Lung (tissue), 12 donors: ENCODE results near the gene OSBPL9. TPM values are rescaled to one million over a fixed set of nuclear protein-coding genes. Genes with fewer than 3 reads are reported as not detected.

Experiments
- ATAC-seq: fragments of 200-7000 bp; cut with Tn5 transposase; one replicate; pipeline ENCODE4 v1.9.1; 2020; ENCODE audit warnings: moderate number of reproducible peaks; ENCODE audit not compliant: insufficient read depth, low FRiP score
- DNase-seq, 3 donors: peaks; one replicate each; pipeline ENCODE4 v3.0.0-alpha.2; 2013 to 2017
- H3K27ac ChIP-seq, 2 donors: one replicate each; pipeline ENCODE4 v1.5.1; 2013; ENCODE audit warnings: mild to moderate bottlenecking in 2 of 2, moderate library complexity in 2 of 2, control low read depth in 1 of 2, inconsistent platforms in 1 of 2, low read depth in 1 of 2, low read length in 1 of 2
- H3K27me3 ChIP-seq, 3 donors: one replicate each; pipeline ENCODE4 v1.5.1; 2013; ENCODE audit warnings: low read length in 2 of 3; ENCODE audit not compliant: control insufficient read depth in 3 of 3, insufficient read depth in 3 of 3
- H3K36me3 ChIP-seq, 4 donors: one replicate each; pipeline ENCODE4 v1.5.1; 2013; ENCODE audit warnings: low read length in 4 of 4, mild to moderate bottlenecking in 1 of 4, moderate library complexity in 1 of 4; ENCODE audit not compliant: control insufficient read depth in 4 of 4, insufficient read depth in 4 of 4
- H3K4me1 ChIP-seq, 5 donors: one replicate each; pipeline ENCODE4 v1.5.1; 2013; ENCODE audit warnings: low read length in 5 of 5, mild to moderate bottlenecking in 2 of 5, moderate library complexity in 1 of 5; ENCODE audit not compliant: control insufficient read depth in 5 of 5, insufficient read depth in 5 of 5
- H3K4me3 ChIP-seq: one replicate; pipeline ENCODE4 v1.5.1; 2013; ENCODE audit warnings: mild to moderate bottlenecking, control low read depth, moderate library complexity
- H3K9ac ChIP-seq, 2 donors: one replicate each; pipeline ENCODE4 v1.5.1; 2013; ENCODE audit warnings: low read length in 2 of 2, control low read depth in 1 of 2; ENCODE audit not compliant: insufficient read depth in 1 of 2
- H3K9me3 ChIP-seq, 4 donors: one replicate each; pipeline ENCODE4 v1.5.1; 2013; ENCODE audit warnings: low read length in 3 of 4, mild to moderate bottlenecking in 1 of 4, moderate library complexity in 1 of 4; ENCODE audit not compliant: control insufficient read depth in 4 of 4, insufficient read depth in 3 of 4
- CTCF ChIP-seq: IDR thresholded peaks from 2 replicates; pipeline ENCODE4 v1.5.1; 2012; ENCODE audit warnings: mild to moderate bottlenecking; ENCODE audit errors: control extremely low read depth, extremely low read depth
- WGBS, 2 donors: extraction: QIAGEN DNeasy Blood & Tissue Kit; methylation state at CpG; one replicate each; pipeline ENCODE4 v1.1.7; 2013; 5-methylcytosine and 5-hydroxymethylcytosine counted together
- polyA plus RNA-seq, 2 donors: library from polyadenylated mRNA; stranded (reverse); fragments of 200-250 nt; gene quantifications; one replicate each; pipeline ENCODE4 v1.2.1, GENCODE V29; 2013
- total RNA-seq, 2 donors: library from RNA; depleted of rRNA in 1 of 2; stranded (reverse); fragments of >200 nt in 1 of 2; gene quantifications; one replicate each; pipeline ENCODE4 v1.2.1, GENCODE V29; 2014 to 2021
- donor health status: control.
- donor health status: control.
- donor health status: Bipolar disorder and iron deficiency.
- donor health status: healthy.
- donor health status: DM: yes; HTN: yes; CAD: no.

The OSBPL9 gene
- total and polyA plus RNA-seq, 4 donors: 36.8 to 135 (median 72.4) TPM

DNA sequence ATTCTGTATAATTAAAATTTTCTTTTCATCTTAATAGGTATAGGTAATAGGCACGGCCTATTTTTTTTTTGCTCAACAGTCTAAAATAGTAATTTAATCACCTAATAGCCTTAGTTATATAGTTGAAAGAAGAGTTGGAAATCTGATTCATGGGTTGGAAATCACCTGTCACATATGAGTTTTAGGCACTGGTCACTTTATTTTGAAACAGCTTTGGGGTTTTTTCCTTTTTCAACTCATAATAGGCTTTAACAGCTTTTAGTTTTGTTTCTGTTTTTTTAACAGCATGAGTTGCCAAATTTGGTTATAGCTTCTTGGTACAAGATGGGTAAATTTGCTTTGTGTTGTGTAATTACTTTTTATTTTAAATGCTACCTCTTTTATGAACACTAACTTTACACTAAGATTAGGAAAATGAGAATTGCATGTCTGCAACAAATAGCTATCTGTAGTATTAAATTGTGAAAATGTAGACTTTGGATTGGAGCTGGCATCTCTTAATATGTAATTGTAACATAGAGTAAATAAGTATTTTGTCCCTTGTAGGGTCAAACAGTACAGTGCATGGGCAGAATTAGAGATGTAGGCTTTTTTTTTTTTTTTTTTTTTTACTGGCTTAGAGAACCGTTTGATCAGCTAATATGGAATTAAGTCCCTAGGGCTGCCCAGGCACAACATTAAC lies 109.8 kb downstream of the OSBPL9 start:
- Histone ChIP-seq H3K36me3 (no peaks in the 10 kb centered on the region), H3K4me1 (peaks cover 0 to 14% (median 4%) of the 10 kb centered on the region in 5 donors), H3K27me3 (peaks cover 0 to 4% (median 0%) of the 10 kb centered on the region in 3 donors), H3K27ac (no peak overlapping the region), H3K9ac (no peak overlapping the region), H3K4me3 (no peak overlapping the region), H3K9me3 (no peaks in the 10 kb centered on the region)
- ATAC-seq (no peak), DNase-seq (no peak)
- WGBS, 2 donors: 77 to 79% methylated on average over 2 of the region's 2 CpGs
- TF ChIP-seq CTCF: no peak

- no peak overlapping the region for H3K4me3 ChIP-seq
- DNase-seq (no peak), ATAC-seq (no peak)
- H3K9ac ChIP-seq: no peak overlapping the region
- H3K27ac ChIP-seq: no peak overlapping the region
- TF ChIP-seq CTCF: no peak
- H3K9me3 ChIP-seq: no peaks in the 10 kb centered on the region
- peaks cover 0 to 17% (median 4%) of the 10 kb centered on the region in 5 donors for H3K4me1 ChIP-seq
- 90 to 92% methylated on average over 4 of the region's 4 CpGs for WGBS, 2 donors
- H3K36me3 ChIP-seq: no peaks in the 10 kb centered on the region
- H3K27me3 ChIP-seq: peaks cover 0 to 4% (median 0%) of the 10 kb centered on the region in 3 donors
Observed at GRCh38 chr1:51727366-51727765, 110.5 kb downstream of the OSBPL9 start.

DNA sequence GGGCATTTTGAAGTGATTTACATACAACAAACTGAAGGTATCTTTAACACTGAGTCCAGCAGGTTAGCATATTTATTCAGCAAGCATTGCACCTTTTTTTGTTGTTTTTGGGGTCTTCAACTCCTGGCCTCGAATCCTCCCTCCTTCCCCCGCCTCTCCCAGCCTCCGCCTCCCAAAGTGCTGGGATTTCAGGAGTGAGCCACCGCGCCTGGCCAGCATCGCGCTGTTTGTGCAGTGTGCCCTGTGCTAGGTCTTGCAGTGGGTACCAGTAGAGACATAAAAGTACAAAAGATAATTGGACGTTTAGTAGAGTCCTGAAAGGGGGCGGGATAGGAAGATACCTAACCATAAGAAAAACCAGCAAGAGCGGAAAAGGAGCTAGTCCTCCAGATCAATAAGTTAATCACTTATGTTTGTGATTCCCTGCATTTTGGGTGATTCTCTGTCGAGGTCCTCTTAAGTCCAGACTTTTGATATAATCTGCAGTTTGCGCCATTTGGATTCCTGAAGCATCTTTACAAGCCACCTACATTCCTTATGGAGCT lies 111.8 kb downstream of the OSBPL9 start:
- DNase-seq: no peak
- Histone ChIP-seq H3K36me3 (no peaks in the 10 kb centered on the region), H3K9me3 (no peaks in the 10 kb centered on the region), H3K27ac (no peak overlapping the region), H3K4me1 (peaks cover 0 to 24% (median 5%) of the 10 kb centered on the region in 5 donors), H3K4me3 (no peak overlapping the region), H3K9ac (peak overlapping the region; percentile 49 to 78), H3K27me3 (peaks cover 0 to 4% (median 0%) of the 10 kb centered on the region in 3 donors)
- no peak for TF ChIP-seq CTCF
- WGBS, 2 donors: 40 to 56% methylated on average over 12 of the region's 12 CpGs
- no peak for ATAC-seq
